PC-3 (cell line): ENCODE data around the gene PACSIN2.

Experiments used
- CTCF ChIP-seq: fragments of 300-600 bp; sonication (generic); conservative IDR thresholded peaks from 2 replicates; pipeline ENCODE4 v1.5.1; 2017; ENCODE audit warnings: antibody characterized with exemption, low read depth, mild to moderate bottlenecking, low read length
- EZH2 ChIP-seq: fragments of 300-600 bp; sonication (generic); IDR thresholded peaks from one replicate; pipeline ENCODE4 v1.6.1; 2017; ENCODE audit warnings: antibody characterized with exemption, mild to moderate bottlenecking, low read length; ENCODE audit not compliant: unreplicated experiment

GRCh38 chr22:43050995-43051394, 36.0 kb upstream of the PACSIN2 start:
- no peak for TF ChIP-seq CTCF
- no peak for TF ChIP-seq EZH2
